HG02642 (cell line): Measurements from ENCODE around the gene BRDT.
"Not testable (repeated sequence)": the region's sequence is repeated elsewhere in the genome, so short reads cannot be mapped to it uniquely, and the experiment has no call there.

Experiments used
- ATAC-seq: cut with Tn5 transposase; IDR thresholded peaks from one replicate; pipeline ENCODE4 v1.9.1; 2021; ENCODE audit warnings: mild to moderate bottlenecking; ENCODE audit not compliant: unreplicated experiment, poor library complexity

BRDT gene

DNA sequence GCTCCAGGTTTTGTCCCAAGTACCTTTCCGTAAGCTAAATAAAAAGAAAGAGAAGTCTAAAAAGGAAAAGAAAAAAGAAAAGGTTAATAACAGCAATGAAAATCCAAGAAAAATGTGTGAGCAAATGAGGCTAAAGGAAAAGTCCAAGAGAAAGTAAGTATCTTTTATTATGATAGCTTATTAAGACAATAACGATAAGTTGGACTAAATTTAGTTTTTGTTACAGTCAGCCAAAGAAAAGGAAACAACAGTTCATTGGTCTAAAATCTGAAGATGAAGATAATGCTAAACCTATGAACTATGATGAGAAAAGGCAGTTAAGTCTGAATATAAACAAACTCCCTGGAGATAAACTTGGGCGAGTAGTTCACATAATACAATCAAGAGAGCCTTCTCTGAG, 31.5 kb downstream of the BRDT start:
- no peak for ATAC-seq

DNA sequence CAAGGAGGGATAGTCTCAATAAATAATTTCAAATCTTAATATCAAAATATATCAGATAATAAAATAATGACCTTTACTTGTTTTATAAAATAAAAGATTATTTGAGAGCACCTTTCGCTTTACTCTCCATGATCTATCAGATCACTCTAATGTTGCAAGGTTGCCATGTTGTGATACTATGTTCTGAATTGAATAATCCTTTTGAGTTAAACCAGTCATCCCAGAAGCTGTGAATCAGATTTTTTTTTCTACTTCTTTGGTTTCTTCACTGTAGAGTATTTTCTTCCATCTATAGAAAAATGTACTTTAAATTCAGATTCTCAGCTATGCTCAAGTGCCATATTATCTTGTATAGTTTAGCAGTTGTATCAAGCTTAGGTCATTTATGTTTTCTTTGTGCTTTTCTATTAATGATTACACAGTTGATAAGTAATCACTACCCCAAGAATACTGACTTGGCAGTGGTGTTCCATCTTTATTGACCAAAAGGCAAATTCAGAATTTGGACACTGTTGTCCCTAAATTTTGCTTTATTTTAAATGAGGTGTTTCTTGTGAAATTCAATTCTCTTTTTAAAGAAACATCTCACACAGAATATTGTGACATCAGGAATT, 32.9 kb downstream of the BRDT start:
- no peak for ATAC-seq

DNA sequence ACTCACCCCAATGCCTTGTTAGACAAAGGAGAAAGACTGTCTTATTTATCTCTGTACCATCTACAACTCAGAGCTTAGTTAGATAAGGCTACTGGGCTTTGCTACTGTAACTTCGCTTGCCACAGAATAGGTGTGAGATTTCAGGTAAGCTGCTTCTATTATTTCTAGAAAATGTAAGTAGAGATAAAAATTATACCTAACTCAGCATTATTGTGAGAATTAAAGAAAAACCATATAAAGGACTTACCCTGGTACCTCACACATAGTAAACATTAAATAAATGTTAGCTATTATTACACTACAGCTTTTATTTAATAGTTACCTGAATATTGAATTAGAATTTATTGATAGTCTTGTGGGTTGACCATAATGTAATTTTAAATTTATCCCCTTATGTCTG, 44.1 kb downstream of the BRDT start:
- ATAC-seq, result no peak

DNA sequence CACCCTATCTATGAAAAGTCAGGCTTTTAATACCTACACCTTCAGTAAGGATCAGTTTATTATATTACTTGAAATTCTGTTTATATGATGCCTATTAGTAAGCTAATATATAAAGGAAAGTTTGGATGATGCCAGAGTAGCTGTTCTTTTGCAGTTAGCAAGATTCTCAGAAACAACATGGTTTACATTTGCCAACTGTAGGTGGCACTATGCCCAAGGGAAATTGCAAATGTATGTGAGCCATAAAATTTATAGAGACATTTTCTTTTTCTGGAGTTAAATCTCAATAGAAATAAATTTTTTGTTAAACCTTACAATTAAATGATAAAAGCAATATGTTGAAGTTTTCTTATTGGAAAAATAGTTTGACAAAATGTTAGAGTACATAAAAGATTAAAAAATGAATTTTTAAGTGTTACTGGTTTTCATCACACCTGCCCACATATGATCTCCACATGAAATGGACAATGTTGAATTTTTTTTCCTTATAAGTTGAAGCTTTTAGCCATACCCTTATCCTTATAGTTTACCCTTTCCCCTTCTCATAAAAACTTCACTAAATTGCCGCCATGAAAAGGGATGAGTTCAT, 48.5 kb downstream of the BRDT start:
- no peak for ATAC-seq

DNA sequence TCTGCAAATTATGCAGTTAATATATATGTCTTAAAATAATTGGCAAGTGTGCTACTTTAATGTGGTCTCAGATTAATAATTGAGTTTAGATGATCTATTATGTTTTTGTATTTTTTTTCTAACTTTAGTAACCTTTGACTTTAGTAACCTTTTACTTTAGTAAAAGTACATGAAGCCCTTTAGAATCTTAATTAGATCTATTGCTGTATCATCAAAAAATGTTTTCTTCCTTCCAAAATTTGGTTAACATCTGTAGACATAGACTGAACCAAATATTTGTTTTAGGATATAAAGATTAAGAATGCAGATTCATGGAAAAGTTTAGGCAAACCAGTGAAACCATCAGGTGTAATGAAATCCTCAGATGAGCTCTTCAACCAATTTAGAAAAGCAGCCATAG, 54.9 kb downstream of the BRDT start:
- ATAC-seq, result no peak

DNA sequence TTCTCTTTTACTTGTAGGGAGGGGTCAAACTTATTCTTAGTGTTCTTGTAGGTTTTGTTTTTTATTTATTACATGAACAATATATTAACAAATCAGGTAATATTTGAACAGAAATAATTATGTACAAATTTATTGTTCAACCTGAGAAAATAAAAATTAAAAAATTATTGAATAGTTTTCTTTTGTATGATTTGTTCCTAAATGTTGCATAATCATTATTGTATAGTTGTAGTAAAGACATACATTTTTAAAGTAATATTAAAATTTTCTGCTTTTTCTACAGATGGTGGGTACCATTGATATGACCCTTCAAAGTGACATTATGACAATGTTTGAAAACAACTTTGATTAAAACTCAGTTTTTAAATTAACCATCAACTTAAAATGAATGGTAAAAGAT, 64.7 kb downstream of the BRDT start:
- ATAC-seq, result no peak

DNA sequence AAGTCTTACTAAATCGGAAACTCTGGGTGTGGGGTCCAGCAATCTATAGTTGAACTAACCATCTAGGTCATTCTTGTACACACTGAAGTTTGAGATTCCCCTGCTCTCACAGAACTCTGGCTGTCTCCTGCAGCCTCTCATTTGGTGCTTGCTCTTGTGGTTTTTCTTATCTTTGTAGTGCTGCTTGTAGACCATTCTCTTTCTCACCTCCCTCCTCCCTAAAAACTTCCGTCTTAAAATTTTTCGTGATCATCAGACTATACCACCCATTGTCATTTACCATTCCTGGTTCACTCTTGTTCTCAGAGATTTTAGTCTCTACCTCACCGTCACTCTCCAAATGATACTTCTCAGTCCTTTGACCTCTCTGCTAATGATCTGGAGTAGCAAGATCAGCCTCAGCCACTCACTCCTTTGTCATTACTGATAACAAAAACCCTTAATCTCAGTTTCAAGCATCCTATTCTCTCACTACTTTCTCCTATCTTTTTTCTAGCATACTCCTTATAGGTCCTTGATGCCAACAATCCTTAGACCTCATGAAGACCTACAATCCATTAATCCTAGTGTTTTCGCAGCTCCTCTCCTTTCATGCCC, 67.6 kb downstream of the BRDT start:
- ATAC-seq, result no peak

DNA sequence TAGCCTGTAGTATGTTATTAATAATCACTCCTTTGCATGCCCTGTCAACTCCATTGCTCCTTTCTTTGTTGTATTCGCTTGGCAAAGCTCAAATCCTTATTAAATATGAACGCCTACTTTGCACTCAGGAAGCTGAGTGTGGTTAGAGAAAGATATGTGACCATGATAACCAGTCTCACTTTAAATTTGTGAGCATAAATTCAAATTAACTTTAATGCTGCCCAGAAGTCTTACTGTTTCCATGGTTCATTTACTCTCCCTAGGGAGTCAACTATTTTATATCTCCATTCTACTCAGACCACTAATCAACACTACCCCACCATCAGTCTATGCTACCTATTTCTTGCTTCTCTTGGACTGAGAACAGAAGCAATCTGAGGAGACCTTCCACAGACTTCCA, 68.5 kb downstream of the BRDT start:
- ATAC-seq, result no peak

DNA sequence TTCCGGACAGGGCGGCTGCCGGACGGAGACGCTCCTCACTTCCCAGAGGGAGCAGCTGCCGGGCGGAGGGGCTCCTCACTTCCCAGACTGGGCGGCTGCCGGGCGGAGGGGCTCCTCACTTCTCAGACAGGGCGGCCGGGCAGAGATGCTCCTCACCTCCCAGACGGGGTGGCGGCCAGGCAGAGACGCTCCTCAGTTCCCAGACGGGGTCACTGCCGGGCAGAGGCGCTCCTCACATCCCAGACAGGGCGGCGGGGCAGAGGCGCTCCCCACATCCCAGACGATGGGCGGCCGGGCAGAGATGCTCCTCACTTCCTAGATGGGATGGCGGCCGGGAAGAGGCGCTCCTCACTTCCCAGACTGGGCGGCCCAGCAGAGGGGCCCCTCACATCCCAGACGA, 76.8 kb downstream of the BRDT start:
- ATAC-seq, result not testable (repeated sequence)

DNA sequence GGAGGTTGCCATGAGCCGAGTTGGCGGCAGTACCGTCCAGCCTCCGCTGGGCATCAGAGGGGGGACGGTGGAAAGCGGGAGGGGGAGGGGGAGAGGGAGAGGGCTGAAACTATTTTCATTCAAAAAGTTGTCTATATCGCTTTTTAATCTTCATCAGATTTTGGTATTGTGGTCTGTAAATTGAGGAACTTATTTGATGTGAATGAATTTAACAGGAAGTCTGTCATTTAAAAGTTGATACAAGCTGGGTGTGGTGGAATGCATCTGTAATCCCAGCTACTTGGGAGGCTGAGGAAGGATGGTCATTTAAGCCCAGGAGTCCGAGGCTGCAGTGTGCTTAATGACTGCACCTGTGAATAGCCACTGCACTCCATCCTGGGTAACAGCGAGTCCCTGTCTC, 77.6 kb downstream of the BRDT start:
- no peak for ATAC-seq

DNA sequence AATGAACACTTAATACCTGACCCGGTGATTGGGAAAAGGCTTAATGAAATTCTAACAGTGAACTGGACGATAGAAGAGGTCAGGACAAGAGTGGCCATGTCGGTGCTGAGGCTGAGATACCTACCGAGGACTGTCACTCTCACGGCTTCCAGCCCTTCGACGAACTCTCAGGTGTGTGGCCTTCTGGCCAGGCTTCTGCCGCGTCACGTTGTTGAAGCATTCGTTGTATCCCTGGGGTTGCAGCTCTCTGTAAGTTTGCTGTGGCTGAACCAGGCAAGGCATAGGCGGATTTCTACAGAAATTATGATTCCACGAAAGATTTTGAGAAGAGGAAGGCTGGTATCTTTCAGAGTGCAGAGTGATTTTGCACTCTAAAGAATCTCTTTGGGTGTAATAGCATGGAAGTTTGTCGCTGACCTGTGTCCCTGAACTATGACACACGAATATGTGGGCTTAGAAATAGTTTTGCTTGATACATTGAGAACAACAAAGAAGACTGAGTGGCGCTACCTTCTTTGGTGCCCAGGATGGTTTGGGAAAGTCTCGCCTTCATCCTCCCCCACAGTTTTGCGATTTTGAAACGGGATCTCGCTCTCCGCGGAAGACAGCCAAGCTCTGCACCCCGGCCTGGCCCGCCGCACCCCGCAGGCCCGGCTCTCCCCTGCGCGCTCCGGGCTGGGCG, 80.2 kb downstream of the BRDT start:
- no peak for ATAC-seq

DNA sequence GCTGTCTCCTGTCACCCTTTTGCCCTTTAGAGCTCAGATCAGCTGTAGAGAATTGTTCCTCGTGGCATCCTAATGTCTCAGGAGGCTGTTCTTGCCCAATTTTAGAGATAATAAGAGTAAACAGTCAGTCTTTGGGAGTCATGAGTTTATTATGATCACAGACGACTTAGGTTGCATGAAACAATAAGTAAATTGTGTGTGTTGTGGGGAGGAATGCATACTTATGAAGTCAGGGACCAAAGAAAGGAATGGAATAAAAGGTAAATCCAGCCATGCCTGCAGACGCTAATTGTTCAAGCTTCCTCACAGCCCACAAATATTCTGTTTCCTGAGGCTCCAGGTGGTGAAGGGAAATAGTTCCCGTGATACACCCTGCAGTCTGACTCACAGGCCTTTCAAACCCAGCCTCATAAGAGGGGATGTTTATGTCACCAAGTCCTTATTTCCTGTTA, 81.5 kb downstream of the BRDT start:
- no peak for ATAC-seq

DNA sequence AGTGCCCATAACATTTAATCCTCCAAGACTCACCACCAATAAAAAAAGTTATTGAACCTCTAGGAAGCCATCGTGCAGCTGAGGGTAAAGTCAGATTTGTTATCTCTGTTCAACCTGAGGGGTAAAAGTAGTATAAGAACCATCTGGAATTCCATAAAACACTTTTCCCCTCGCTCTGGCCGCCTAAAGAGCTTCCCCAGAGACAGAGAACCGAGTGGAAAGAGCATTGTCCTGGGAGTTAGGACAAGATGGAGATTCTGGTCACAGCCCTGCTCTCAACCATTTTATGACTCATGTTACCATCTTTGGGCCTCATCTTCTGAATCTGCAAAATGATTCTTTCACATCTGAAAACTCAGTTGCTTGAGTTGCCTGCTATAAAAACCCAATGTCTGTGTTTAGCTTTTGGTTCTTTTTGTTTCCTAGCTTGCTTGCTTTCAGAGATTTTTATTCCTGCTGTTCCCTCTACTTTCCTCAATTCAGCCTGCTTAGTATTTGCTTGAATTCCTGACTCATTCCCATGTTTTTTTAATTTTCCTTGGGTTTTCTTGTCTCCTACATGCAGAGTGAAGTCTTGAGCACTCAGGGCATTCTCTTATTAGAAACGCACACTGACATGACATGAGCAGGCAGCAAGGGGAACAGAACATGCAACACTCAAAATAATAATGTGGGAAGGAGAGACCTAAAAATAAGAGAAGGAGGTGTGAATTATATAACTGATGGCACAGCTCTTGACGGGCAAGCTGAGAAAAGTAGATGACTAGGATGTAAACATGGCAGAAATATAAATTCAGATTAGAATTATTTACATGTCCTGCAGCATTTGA, 82.3 kb downstream of the BRDT start:
- no peak for ATAC-seq

DNA sequence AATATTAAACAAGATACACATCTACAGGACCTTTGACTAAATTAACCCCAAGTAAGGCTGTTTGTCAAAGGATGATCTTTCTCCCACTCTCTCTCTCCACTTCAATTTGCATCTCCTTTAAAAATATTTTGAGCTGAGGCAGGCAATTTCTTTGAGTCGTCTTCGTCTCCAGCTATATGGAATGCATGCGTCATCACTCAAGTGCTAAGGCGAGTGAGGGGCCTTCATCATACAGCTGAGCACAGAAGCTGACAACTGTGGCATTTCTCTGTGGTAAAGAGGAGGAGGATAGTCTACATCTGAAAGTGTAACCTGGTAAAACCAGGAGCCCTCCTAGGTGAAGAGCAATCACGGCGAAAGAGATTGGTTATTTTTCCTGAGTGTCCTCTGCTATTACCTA, 88.2 kb downstream of the BRDT start:
- ATAC-seq, result no peak

DNA sequence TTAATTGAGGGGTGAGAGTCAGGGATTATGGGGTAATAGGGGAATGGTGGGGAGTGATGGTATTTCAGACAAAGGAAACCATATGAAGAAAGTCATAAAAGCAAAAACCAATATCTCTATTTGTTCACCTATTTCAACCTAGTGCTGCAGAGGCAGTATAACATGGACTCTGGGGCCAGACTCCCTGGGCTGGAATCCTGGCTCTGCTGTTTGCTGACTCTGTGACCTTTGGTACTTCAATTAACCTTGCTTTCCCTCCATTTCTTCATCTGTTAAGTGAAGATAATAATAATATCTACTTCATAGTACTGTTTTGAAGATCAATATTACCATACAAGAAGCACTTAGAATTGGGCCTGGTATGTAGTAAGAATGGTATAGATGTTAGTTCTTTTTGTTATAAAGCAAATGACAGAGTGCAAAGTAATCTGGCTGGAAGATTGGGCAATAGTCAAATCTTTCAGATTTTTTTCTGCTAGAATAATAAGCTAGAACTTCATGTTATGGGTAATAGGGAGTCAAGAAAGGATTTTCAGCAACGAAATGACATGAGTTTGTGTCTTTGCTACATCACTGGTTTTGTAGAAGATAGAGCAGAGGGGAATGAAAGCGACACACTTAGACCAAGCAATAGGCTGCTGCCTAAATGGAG, 89.6 kb downstream of the BRDT start:
- no peak for ATAC-seq

DNA sequence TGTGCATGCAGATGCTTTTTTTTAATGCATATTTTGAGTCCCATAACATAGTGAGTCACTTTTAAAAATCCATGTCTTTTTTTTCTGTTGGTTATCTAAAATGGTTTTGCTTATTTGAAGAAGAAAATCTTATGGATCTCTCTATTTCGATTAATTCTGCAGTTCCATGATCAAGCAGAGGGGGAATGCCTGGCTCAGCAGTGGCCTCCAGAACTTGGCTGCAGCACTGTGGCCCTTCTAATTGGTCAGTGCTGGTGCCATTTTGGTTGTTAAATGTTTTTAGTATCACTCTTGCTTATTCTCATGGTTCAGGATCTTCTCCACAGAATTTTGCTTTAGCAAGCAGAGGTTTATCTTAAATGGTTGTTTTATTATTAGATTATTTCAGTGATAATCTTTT, 91.8 kb downstream of the BRDT start:
- ATAC-seq, result no peak

DNA sequence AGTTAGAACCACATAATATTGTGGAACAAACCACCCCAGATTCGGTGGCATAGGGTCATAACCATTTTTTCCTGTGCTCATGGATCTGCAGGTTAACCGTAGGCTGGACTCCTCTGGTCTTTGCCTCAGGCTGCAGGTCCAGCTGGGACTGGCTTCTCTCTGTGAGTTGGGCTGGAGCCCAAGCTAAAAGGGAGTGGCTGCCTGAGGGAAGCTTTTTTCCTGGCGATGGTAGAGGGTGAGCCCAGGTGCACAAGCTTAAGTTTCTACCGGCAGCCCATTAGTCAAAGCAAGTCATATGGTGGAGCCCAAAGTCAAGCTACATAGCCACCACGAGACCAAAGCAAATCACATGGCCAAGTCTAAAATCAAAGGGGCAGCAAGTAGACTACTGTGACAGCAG, 94.4 kb downstream of the BRDT start:
- no peak for ATAC-seq

DNA sequence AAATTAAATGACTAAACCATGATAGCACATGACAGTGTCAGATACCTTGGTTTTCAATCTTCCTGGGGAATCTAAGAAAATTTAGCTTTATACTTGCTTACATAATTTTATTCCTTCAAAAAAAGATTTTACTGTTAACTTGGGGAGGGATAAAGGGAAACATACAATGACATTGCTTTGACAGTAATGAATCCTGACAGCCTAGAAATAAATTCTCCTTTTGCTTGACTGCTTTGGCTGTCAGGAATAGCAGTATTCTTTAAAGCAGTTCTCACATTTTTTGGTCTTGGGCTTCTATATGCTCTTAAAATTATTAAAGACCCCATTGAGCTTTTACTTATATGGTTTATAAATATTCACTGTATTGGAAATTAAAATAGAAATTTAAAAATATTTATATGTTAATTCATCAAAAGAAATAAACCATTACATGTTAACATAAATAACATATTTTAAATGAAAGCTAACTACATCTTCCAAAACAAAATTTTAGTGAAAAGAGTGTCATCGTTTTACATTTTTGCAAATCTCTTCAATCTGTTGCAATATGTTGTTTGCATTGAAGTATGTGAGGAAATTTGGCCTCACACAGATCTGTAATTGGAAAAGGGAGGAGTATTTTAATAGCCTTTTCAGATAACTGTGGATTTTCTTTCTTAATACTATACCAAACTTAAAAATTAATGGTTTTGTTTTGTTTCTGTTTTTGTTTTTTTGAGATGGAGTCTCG, 96.7 kb downstream of the BRDT start:
- ATAC-seq, result no peak

DNA sequence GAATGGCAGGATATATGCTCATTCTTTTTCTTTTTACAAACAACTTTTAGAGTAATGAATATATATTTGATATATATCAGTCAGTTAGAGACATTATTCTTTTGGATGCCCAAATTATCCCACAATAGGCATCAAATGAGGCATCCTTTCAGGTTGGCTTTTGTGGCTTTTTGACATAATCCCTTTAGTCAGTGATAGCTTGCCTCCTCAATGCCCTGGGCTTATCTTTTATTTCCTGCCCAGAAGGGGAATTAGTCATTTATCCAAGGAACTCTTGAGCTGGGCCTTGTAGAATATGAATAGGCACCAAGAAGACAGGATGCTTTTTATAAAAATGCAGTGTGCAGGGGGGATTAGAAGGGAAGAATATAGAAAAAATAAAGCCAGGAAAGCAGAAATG, 102.7 kb downstream of the BRDT start:
- ATAC-seq, result no peak
